ENCODE data around the gene STK25.

Gene STK25

DNA sequence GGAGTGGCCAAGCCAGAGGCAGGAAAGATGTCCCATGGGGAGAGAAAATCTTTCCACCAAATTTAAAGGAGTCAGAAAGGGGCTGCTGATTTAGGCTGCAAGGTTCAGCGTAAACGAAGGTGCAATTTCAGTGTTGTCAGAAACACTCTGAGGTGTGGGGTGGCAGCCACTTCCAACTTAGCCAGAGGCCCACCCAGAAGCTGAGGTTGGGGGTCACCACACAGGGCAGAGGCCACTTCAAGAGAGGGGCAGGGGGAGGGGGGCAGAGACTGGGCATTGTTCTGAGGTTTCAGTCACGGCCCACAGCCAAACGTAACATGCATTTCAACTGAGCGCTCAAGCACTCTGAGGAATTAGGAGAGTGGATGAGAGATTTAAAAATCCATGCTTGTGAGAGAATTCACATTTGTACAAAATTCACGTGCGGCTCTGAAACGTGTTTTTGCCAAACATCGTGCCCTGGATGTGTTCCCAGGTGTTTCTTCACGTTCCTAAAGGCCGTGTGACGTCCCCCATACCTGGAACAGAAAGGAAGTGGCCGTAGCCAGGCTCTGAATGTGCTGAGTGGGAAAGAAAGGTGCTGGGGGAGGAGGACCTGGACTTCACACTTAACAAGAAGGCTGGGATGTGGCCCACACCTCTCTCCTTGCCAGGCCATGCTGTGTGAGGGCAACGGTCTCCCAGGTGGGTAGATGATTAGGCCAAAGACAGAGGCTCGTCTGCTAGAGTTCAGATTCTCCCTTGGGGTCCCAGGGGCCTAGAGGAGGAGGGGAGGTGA, 30.6 kb upstream of the STK25 start:
- TF ChIP-seq EZH2phosphoT487 (IDR thresholded peaks at IDR 0.05; ENCODE audit: low read depth): no peak
- TF ChIP-seq, protein P1, sequence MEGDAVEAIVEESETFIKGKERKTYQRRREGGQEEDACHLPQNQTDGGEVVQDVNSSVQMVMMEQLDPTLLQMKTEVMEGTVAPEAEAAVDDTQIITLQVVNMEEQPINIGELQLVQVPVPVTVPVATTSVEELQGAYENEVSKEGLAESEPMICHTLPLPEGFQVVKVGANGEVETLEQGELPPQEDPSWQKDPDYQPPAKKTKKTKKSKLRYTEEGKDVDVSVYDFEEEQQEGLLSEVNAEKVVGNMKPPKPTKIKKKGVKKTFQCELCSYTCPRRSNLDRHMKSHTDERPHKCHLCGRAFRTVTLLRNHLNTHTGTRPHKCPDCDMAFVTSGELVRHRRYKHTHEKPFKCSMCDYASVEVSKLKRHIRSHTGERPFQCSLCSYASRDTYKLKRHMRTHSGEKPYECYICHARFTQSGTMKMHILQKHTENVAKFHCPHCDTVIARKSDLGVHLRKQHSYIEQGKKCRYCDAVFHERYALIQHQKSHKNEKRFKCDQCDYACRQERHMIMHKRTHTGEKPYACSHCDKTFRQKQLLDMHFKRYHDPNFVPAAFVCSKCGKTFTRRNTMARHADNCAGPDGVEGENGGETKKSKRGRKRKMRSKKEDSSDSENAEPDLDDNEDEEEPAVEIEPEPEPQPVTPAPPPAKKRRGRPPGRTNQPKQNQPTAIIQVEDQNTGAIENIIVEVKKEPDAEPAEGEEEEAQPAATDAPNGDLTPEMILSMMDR (IDR thresholded peaks at IDR 0.05; ENCODE audit: low read depth, low read length): no peak
- Histone ChIP-seq H3K36me3 (replicated peaks; ENCODE audit: low read depth, low read length) (no peaks in the 10 kb centered on the region), H2AFZ (ENCODE audit: low read depth, low read length) (no peak overlapping the region)

DNA sequence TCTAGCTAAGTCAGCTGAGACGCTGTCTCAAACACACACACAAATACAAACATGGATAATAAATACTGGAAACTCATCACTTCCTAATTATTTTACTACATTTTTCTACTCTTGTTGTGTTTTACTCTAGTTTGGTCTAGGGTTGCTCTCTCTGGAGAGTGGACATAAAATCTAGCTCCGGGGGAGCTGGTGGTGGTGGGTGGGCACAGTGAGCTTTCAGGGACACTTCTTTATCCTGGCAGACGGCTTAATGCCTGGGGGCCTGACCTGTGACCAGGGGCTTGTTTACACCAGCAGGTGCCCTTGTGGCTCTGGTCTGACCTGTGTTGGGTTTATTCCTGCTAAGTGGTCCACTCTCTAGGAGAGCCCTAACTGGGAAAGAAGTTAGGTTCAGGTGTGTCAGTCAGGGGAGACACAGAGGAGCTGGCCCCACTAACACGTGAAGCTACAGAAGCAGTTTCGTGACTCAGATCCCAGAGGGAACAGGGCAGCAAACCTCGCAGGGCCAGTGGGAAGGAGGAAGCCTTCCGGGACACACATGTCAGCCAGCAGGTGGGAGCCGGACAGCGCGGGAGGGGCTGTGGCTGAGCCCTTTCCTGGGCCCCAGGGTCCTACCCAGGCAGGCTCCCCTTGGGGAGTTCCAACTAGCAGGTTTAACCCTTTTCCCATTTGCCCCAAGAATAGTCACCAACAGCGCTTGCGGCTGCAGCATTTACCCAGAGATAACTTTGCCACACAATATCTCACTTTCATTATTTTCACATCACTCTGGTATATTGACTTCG, 27.7 kb upstream of the STK25 start:
- Histone ChIP-seq H3K9me3 (ENCODE audit: insufficient read depth, low read length) (no peaks in the 10 kb centered on the region), H3K9ac (ENCODE audit: low read length) (no peak overlapping the region), H3K4me1 (ENCODE audit: low read length) (peaks cover 15% of the 10 kb centered on the region), H3K27me3 (ENCODE audit: low read depth, low read length) (no peaks in the 10 kb centered on the region), H3K4me2 (ENCODE audit: low read length) (no peak overlapping the region), H3K27ac (ENCODE audit: low read length) (no peak overlapping the region), H4K20me1 (ENCODE audit: insufficient read depth, low read length) (no peaks in the 10 kb centered on the region), H3K79me2 (ENCODE audit: low read length) (no peaks in the 10 kb centered on the region), H2AFZ (ENCODE audit: low read depth, low read length) (no peak overlapping the region), H3K36me3 (replicated peaks; ENCODE audit: low read depth, low read length) (no peaks in the 10 kb centered on the region), H3K4me3 (ENCODE audit: low read length) (no peak overlapping the region)
- no peak for TF ChIP-seq EZH2phosphoT487 (IDR thresholded peaks at IDR 0.05; ENCODE audit: low read depth)

More for the DNA sequence above, 30.6 kb upstream of the STK25 start:
- Histone ChIP-seq H3K79me2 (ENCODE audit: low read length) (no peaks in the 10 kb centered on the region), H3K4me2 (ENCODE audit: low read length) (no peak overlapping the region), H3K27ac (ENCODE audit: low read length) (no peak overlapping the region), H3K9ac (ENCODE audit: low read length) (no peak overlapping the region), H3K4me3 (ENCODE audit: low read length) (no peak overlapping the region), H3K9me3 (ENCODE audit: insufficient read depth, low read length) (no peaks in the 10 kb centered on the region), H4K20me1 (ENCODE audit: insufficient read depth, low read length) (no peaks in the 10 kb centered on the region), H3K4me1 (ENCODE audit: low read length) (peaks cover 3% of the 10 kb centered on the region), H3K27me3 (ENCODE audit: low read depth, low read length) (no peaks in the 10 kb centered on the region)

DNA sequence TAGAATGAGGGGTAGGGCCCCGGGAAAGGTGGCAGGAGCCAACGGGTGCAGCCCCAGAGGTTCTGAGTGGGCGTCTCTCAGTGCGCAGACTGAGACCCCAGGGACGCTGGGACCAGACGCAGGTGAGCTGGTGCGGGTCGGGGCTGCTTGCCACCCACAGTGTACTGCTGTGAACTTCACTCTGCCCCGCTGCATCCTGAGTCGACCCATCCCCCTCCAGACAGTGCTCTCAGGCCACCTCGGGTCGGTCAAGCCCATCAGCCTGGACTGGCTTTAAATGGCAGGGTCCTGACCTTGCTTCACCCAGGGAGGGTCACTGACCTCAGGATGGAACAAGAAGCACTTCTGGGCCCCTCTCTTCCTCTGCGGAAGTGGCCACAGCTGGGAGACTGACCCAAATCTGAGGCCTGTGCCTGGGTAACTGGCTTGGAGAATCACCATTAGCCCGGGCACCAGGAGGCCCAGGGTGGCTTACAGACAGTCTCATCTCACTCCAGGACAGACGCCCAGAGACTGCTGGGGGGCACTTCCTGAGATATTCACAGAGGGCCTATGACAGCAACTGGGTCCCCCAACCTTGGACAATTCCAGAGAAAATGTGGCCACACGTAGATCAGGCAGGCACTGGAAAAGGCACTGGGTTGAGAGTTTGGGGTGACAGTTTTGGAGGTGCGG, 26.5 kb upstream of the STK25 start:
- Histone ChIP-seq H3K27ac (ENCODE audit: low read length) (no peak overlapping the region), H3K4me1 (ENCODE audit: low read length) (peaks cover 15% of the 10 kb centered on the region), H3K36me3 (replicated peaks; ENCODE audit: low read depth, low read length) (no peaks in the 10 kb centered on the region), H3K4me2 (ENCODE audit: low read length) (no peak overlapping the region), H2AFZ (ENCODE audit: low read depth, low read length) (no peak overlapping the region), H3K9ac (ENCODE audit: low read length) (no peak overlapping the region), H3K27me3 (ENCODE audit: low read depth, low read length) (no peaks in the 10 kb centered on the region), H3K79me2 (ENCODE audit: low read length) (no peaks in the 10 kb centered on the region), H3K9me3 (ENCODE audit: insufficient read depth, low read length) (no peaks in the 10 kb centered on the region), H3K4me3 (ENCODE audit: low read length) (no peak overlapping the region), H4K20me1 (ENCODE audit: insufficient read depth, low read length) (no peaks in the 10 kb centered on the region)
- TF ChIP-seq, protein P1 (IDR thresholded peaks at IDR 0.05; ENCODE audit: low read depth, low read length): no peak
- no peak for TF ChIP-seq EZH2phosphoT487 (IDR thresholded peaks at IDR 0.05; ENCODE audit: low read depth)

DNA sequence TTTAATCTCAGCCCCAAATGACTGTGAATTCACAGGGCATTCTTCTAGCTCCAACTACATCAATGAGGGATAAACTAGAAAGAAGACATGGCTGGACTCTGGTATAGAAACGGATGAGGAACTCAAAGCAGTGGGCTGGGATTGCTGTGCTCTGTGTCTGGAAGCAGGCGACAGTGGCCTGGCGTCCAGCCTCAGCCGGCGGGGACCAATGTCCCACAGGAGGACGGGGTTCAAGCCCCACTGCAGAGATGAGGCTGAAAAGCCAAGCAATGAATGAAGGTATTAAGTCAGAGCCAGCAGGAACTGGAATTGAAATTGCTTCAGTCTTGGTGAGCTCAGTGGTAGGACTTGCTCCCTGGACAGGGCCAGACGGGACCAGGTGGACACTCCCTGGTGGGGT, 25.9 kb upstream of the STK25 start:
- Histone ChIP-seq H3K9ac (ENCODE audit: low read length) (no peak overlapping the region), H3K4me2 (ENCODE audit: low read length) (0 out of 2 replicates have a peak overlapping the region, but pooled peaks have one; percentile 49), H3K27me3 (ENCODE audit: low read depth, low read length) (no peaks in the 10 kb centered on the region), H3K79me2 (ENCODE audit: low read length) (no peaks in the 10 kb centered on the region), H3K9me3 (ENCODE audit: insufficient read depth, low read length) (no peaks in the 10 kb centered on the region), H3K36me3 (replicated peaks; ENCODE audit: low read depth, low read length) (no peaks in the 10 kb centered on the region), H3K27ac (ENCODE audit: low read length) (no peak overlapping the region), H3K4me1 (ENCODE audit: low read length) (peaks cover 15% of the 10 kb centered on the region), H4K20me1 (ENCODE audit: insufficient read depth, low read length) (no peaks in the 10 kb centered on the region), H3K4me3 (ENCODE audit: low read length) (no peak overlapping the region), H2AFZ (ENCODE audit: low read depth, low read length) (no peak overlapping the region)
- TF ChIP-seq EZH2phosphoT487 (IDR thresholded peaks at IDR 0.05; ENCODE audit: low read depth): no peak
- TF ChIP-seq, protein P1 (IDR thresholded peaks at IDR 0.05; ENCODE audit: low read depth, low read length): no peak
